Measurements from ENCODE around the gene PDGFA. TPM values are rescaled to one million over a fixed set of nuclear protein-coding genes. Genes with fewer than 3 reads are reported as not detected.

The PDGFA gene
- total RNA-seq, 1 experiment from 2014 or later: 18.4 TPM

- H3K4me1 ChIP-seq (ENCODE audit: insufficient read depth, low read length): no peaks in the 10 kb centered on the region
- H3K4me2 ChIP-seq (ENCODE audit: low read length): no peak overlapping the region
- no peak for ATAC-seq
- no peak overlapping the region for H3K9ac ChIP-seq (ENCODE audit: low read length)
- no peak overlapping the region for H2AFZ ChIP-seq (ENCODE audit: low read length)
- no peaks in the 10 kb centered on the region for H3K9me3 ChIP-seq (ENCODE audit: low read length)
- no peaks in the 10 kb centered on the region for H3F3A ChIP-seq (ENCODE audit: low read length, unreplicated experiment)
- no peak overlapping the region for H3K27ac ChIP-seq (ENCODE audit: low read length)
- TF ChIP-seq, protein P1, sequence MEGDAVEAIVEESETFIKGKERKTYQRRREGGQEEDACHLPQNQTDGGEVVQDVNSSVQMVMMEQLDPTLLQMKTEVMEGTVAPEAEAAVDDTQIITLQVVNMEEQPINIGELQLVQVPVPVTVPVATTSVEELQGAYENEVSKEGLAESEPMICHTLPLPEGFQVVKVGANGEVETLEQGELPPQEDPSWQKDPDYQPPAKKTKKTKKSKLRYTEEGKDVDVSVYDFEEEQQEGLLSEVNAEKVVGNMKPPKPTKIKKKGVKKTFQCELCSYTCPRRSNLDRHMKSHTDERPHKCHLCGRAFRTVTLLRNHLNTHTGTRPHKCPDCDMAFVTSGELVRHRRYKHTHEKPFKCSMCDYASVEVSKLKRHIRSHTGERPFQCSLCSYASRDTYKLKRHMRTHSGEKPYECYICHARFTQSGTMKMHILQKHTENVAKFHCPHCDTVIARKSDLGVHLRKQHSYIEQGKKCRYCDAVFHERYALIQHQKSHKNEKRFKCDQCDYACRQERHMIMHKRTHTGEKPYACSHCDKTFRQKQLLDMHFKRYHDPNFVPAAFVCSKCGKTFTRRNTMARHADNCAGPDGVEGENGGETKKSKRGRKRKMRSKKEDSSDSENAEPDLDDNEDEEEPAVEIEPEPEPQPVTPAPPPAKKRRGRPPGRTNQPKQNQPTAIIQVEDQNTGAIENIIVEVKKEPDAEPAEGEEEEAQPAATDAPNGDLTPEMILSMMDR (conservative IDR thresholded peaks at IDR 0.05; ENCODE audit: low read depth, low read length): no peak
- no peak for TF ChIP-seq EZH2phosphoT487 (IDR thresholded peaks at IDR 0.05; ENCODE audit: borderline replicate concordance, low read length)
- H3K4me3 ChIP-seq (ENCODE audit: low read length): no peak overlapping the region
- H3K27me3 ChIP-seq (ENCODE audit: low read length): no peaks in the 10 kb centered on the region
- H3K36me3 ChIP-seq (ENCODE audit: low read depth, low read length): no peaks in the 10 kb centered on the region; the same call in 1 of the 2 replicates
- no TSS peak for BruUV-seq (replicated peaks)
- H3K79me2 ChIP-seq (ENCODE audit: low read length): no peaks in the 10 kb centered on the region
- no peaks in the 10 kb centered on the region for H3K9me2 ChIP-seq (replicated peaks; ENCODE audit: low read length)
- intact Hi-C loops (cut with micrococcal nuclease): no loop called here
- no peaks in the 10 kb centered on the region for H4K20me1 ChIP-seq (ENCODE audit: low read length)
- ChIA-PET POLR2A (ENCODE audit: unreplicated experiment) (no interaction called here), CTCF (no interaction called here)
- DNase-seq: no peak
These were observed 20.7 kb downstream of the PDGFA start for GRCh38 chr7:498678-499641.

DNA sequence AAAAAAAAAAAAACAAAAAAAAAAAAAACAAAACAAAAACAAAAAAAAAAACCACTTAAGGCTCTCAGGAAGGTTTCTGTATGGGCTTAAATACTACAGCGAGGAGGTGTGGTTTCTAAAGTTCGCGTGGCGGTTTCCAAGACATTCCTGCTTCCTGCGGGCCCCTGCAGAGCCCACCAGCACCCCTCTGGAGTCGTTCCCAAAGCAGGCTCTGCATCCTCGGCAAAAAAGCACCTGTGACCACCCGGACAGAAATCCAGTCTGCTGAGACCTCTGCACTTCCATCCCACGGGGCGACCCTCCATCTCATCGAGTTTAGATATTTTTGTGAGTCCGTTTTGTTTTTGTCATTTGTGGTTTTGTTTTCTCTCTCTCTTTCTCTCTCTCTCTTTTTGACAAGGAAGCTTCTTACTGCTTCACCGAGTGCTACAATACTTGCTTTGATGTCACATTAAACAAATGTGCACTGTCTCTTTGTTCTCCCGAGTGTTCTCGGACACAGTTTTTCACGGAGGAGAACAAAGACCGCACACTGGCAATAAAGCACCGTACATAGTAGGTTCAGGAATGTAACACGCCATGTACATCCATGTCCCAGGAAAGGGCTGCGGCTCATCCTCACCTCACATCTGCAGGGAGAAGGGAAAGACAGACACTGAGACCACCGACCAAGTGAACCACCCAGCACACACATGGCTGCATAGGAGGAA lies 21.5 kb downstream of the PDGFA start:
- no peaks in the 10 kb centered on the region; the same call in 1 of the 2 replicates for H3K36me3 ChIP-seq (ENCODE audit: low read depth, low read length)
- intact Hi-C loops (cut with micrococcal nuclease): no loop called here
- ChIA-PET POLR2A (ENCODE audit: unreplicated experiment) (no interaction called here), CTCF (interaction anchor here (0.6 kb wide), 2 partner anchors 156 to 647 kb away, joined by 4 to 7 read pairs; no protein-coding TSS in a partner anchor)
- no peak overlapping the region for H3K9ac ChIP-seq (ENCODE audit: low read length)
- no peak for TF ChIP-seq EZH2phosphoT487 (IDR thresholded peaks at IDR 0.05; ENCODE audit: borderline replicate concordance, low read length)
- TF ChIP-seq EZH2 (IDR thresholded peaks at IDR 0.05; ENCODE audit: low read length, unreplicated experiment): no peak
- TF ChIP-seq, protein P1 (conservative IDR thresholded peaks at IDR 0.05; ENCODE audit: low read depth, low read length): no peak
- ATAC-seq: no peak
- H3K4me1 ChIP-seq (ENCODE audit: insufficient read depth, low read length): no peaks in the 10 kb centered on the region
- no peaks in the 10 kb centered on the region for H3K9me2 ChIP-seq (replicated peaks; ENCODE audit: low read length)
- H3F3A ChIP-seq (ENCODE audit: low read length, unreplicated experiment): no peaks in the 10 kb centered on the region
- no peaks in the 10 kb centered on the region for H4K20me1 ChIP-seq (ENCODE audit: low read length)
- TSS peak; percentile 38 for BruUV-seq (replicated peaks)
- H3K4me2 ChIP-seq (ENCODE audit: low read length): no peak overlapping the region
- no peaks in the 10 kb centered on the region for H3K9me3 ChIP-seq (ENCODE audit: low read length)
- H3K27ac ChIP-seq (ENCODE audit: low read length): no peak overlapping the region
- no peak overlapping the region for H3K4me3 ChIP-seq (ENCODE audit: low read length)
- no peak overlapping the region for H2AFZ ChIP-seq (ENCODE audit: low read length)
- no peak for DNase-seq
- no peaks in the 10 kb centered on the region for H3K79me2 ChIP-seq (ENCODE audit: low read length)
- no peaks in the 10 kb centered on the region for H3K27me3 ChIP-seq (ENCODE audit: low read length)

Data from PC-3 (cell line).